H9 (cell line): ENCODE data around the gene PDHX. TPM values are rescaled to one million over a fixed set of nuclear protein-coding genes. Genes with fewer than 3 reads are reported as not detected.

Experiments used
- DNase-seq: peaks from one replicate; pipeline ENCODE4 v3.0.0-alpha.2; 2017
- H2AFZ ChIP-seq: one replicate; pipeline ENCODE4 v1.6.1; 2013; ENCODE audit warnings: mild to moderate bottlenecking, low read length, control low read depth, moderate library complexity
- H2AK5ac ChIP-seq: 2 replicates; pipeline ENCODE4 v1.6.1; 2013; ENCODE audit warnings: low read length, control low read depth, mixed read lengths; ENCODE audit not compliant: insufficient read length
- H2BK120ac ChIP-seq: one replicate; pipeline ENCODE4 v1.6.1; 2013; ENCODE audit warnings: low read depth, mild to moderate bottlenecking, low read length, control low read depth, inconsistent platforms; ENCODE audit not compliant: poor library complexity, severe bottlenecking
- H2BK12ac ChIP-seq: 2 replicates; pipeline ENCODE4 v1.6.1; 2013; ENCODE audit warnings: low read length, control low read depth, mixed read lengths, low read depth; ENCODE audit not compliant: insufficient read length
- H2BK15ac ChIP-seq: 2 replicates; pipeline ENCODE4 v1.6.1; 2013; ENCODE audit warnings: low read depth, low read length, control low read depth
- H2BK20ac ChIP-seq: one replicate; pipeline ENCODE4 v1.6.1; 2013; ENCODE audit warnings: low read depth, mild to moderate bottlenecking, low read length, control low read depth, inconsistent platforms; ENCODE audit not compliant: poor library complexity, severe bottlenecking
- H2BK5ac ChIP-seq: 2 replicates; pipeline ENCODE4 v1.6.1; 2013; ENCODE audit warnings: low read length, control low read depth, mixed read lengths; ENCODE audit not compliant: insufficient read length
- H3K14ac ChIP-seq: 2 replicates; pipeline ENCODE4 v1.6.1; 2013; ENCODE audit warnings: low read length, control low read depth; ENCODE audit not compliant: insufficient read depth
- H3K18ac ChIP-seq: 2 replicates; pipeline ENCODE4 v1.6.1; 2013; ENCODE audit warnings: low read depth, mild to moderate bottlenecking, mixed read lengths, low read length, control low read depth; ENCODE audit not compliant: insufficient read length
- H3K23ac ChIP-seq: 2 replicates; pipeline ENCODE4 v1.6.1; 2013; ENCODE audit warnings: low read length, control low read depth, mixed read lengths, low read depth; ENCODE audit not compliant: insufficient read length
- H3K23me2 ChIP-seq: 2 replicates; pipeline ENCODE4 v1.6.1; 2013; ENCODE audit warnings: low read depth, mild to moderate bottlenecking, mixed read lengths, low read length, control low read depth; ENCODE audit not compliant: insufficient read length, poor library complexity, severe bottlenecking
- H3K27ac ChIP-seq: 2 replicates; pipeline ENCODE4 v1.5.1; 2013; ENCODE audit warnings: low read length, control low read depth, mixed read lengths, low read depth; ENCODE audit not compliant: insufficient read length
- H3K27me3 ChIP-seq: 2 replicates; pipeline ENCODE4 v1.6.1; 2013; ENCODE audit warnings: low read length, control low read depth, inconsistent platforms; ENCODE audit not compliant: insufficient read depth
- H3K4ac ChIP-seq: 2 replicates; pipeline ENCODE4 v1.6.1; 2013; ENCODE audit warnings: low read depth, mild to moderate bottlenecking, control low read depth, inconsistent platforms, low read length, moderate library complexity
- H3K4me1 ChIP-seq: 2 replicates; pipeline ENCODE4 v1.6.1; 2013; ENCODE audit warnings: low read length, control low read depth, inconsistent platforms; ENCODE audit not compliant: insufficient read depth
- H3K4me2 ChIP-seq: 2 replicates; pipeline ENCODE4 v1.6.1; 2013; ENCODE audit warnings: low read length, control low read depth, mixed read lengths; ENCODE audit not compliant: insufficient read length, insufficient read depth
- H3K56ac ChIP-seq: 2 replicates; pipeline ENCODE4 v1.6.1; 2013; ENCODE audit warnings: low read depth, mild to moderate bottlenecking, mixed read lengths, low read length, control low read depth; ENCODE audit not compliant: insufficient read length
- H3K79me1 ChIP-seq: 2 replicates; pipeline ENCODE4 v1.6.1; 2013; ENCODE audit warnings: low read depth, mild to moderate bottlenecking, moderate library complexity, low read length, control low read depth, inconsistent platforms; ENCODE audit not compliant: insufficient read depth, poor library complexity, severe bottlenecking
- H3K79me2 ChIP-seq: 2 replicates; pipeline ENCODE4 v1.6.1; 2013; ENCODE audit warnings: low read length, control low read depth, inconsistent platforms; ENCODE audit not compliant: insufficient read depth
- H3K9ac ChIP-seq: 2 replicates; pipeline ENCODE4 v1.6.1; 2013; ENCODE audit warnings: low read length, control low read depth, mixed read lengths; ENCODE audit not compliant: insufficient read length; ENCODE audit errors: extremely low read depth
- H3K9me3 ChIP-seq: one replicate; pipeline ENCODE4 v1.6.1; 2013; ENCODE audit warnings: low read depth, low read length, inconsistent platforms; ENCODE audit not compliant: control insufficient read depth
- H3T11ph ChIP-seq: one replicate; pipeline ENCODE4 v1.6.1; 2013; ENCODE audit warnings: mild to moderate bottlenecking, low read length, control low read depth, inconsistent platforms
- H4K20me1 ChIP-seq: one replicate; pipeline ENCODE4 v1.6.1; 2013; ENCODE audit not compliant: control insufficient read depth, insufficient read length, insufficient read depth
- H4K5ac ChIP-seq: 2 replicates; pipeline ENCODE4 v1.6.1; 2013; ENCODE audit warnings: low read depth, mild to moderate bottlenecking, mixed read lengths, low read length, control low read depth; ENCODE audit not compliant: insufficient read length
- H4K8ac ChIP-seq: replicated peaks from 2 replicates; pipeline ENCODE4 v1.6.1; 2013; ENCODE audit warnings: low read length, control low read depth, mixed read lengths, low read depth; ENCODE audit not compliant: insufficient read length
- H4K91ac ChIP-seq: 2 replicates; pipeline ENCODE4 v1.6.1; 2013; ENCODE audit warnings: low read depth, mild to moderate bottlenecking, moderate library complexity, mixed read lengths, low read length, control low read depth; ENCODE audit not compliant: insufficient read length
- H3K27ac Mint-ChIP-seq, 3 experiments: 2 replicates in 2 of 3; 3 replicates in 1 of 3; pipeline ENCODE4 v1.8.0; 2020 to 2021; ENCODE audit warnings: mixed read lengths in 3 of 3, mild to moderate bottlenecking in 1 of 3, moderate library complexity in 1 of 3
- H3K27me3 Mint-ChIP-seq: 2 replicates; pipeline ENCODE4 v1.8.0; 2021; ENCODE audit warnings: low read depth, mild to moderate bottlenecking, moderate library complexity, mixed read lengths
- H3K36me3 Mint-ChIP-seq, 3 experiments: 2 replicates in 2 of 3; 3 replicates in 1 of 3; pipeline ENCODE4 v1.8.0; 2020 to 2021; ENCODE audit warnings: low read depth in 3 of 3, mixed read lengths in 3 of 3; ENCODE audit not compliant: insufficient read depth in 1 of 3
- H3K4me1 Mint-ChIP-seq, 2 experiments: 2 replicates each; pipeline ENCODE4 v1.8.0; 2020; ENCODE audit warnings: mixed read lengths in 2 of 2
- H3K4me3 Mint-ChIP-seq, 2 experiments: 2 replicates in 1 of 2; 3 replicates in 1 of 2; pipeline ENCODE4 v1.8.0; 2020 to 2021; ENCODE audit warnings: mild to moderate bottlenecking in 2 of 2, mixed read lengths in 2 of 2, moderate library complexity in 1 of 2
- H3K9me3 Mint-ChIP-seq, 2 experiments: 2 replicates in 1 of 2; 3 replicates in 1 of 2; pipeline ENCODE4 v1.8.0; 2020; ENCODE audit warnings: mild to moderate bottlenecking in 2 of 2, mixed read lengths in 2 of 2, moderate library complexity in 1 of 2
- WGBS: extraction: QIAGEN DNeasy Blood & Tissue Kit; methylation state at CpG from one replicate; pipeline ENCODE4 v1.1.7; 2013; ENCODE audit warnings: missing lambda C conversion rate, low lambda C conversion rate, mixed read lengths; ENCODE audit not compliant: insufficient read length; ENCODE audit errors: extremely low coverage; 5-methylcytosine and 5-hydroxymethylcytosine counted together
- total RNA-seq: library from RNA; stranded (reverse); gene quantifications from 2 replicates; pipeline ENCODE4 v1.2.1, GENCODE V29; 2021
- TF ChIP-seq, protein P1 (sequence below): fragments of 200-600 bp; sonication (generic); conservative IDR thresholded peaks from 3 replicates; pipeline ENCODE4 v1.8.0; 2021; ENCODE audit warnings: antibody characterized with exemption, mild to moderate bottlenecking

Gene PDHX
- total RNA-seq, 1 experiment from 2014 or later = 40.1 TPM

DNA sequence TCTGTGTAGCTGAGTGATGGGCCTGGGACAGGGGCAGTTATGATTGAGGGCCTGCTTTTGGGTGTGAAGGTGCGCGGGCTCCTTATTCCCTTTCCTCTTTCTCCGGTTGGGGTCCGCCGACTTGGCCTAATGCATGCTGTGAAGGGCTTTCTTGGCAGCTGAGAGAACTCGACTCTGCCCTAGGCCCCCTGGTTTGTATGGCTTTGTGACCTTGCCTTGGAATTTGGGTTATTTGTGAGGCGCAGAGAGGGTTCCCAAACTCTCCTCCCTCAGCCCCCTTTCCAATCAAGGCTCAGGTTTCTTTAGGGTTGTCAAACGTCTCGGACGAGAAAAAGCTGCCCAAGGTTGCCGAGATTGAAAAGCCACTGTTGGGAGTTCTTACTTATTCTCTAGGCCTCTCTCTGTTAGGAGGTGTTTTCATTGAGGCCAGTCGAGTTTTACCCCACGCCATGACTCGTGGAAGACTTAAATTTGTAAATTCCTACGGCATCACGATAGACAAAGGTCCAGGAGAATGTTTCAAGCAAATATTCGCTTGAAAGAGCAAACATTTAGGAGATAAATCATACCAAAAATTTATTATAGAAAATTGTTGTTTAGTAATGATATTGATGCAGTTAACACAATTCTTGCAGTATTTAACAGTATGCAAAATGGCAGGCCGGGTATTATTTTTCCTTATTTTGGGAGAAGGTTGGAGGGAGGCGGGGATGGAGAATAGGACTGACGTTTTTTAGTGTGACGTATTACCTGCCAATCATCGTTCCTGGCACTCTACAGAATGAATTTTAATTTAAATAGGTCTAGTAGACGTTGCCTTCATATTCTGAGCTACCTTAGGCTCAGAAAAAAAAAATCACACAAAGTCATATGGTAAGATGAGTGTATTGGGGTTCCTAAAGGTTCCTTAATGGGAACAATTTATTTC lies 689 bp downstream of the PDHX start:
- Histone ChIP-seq H4K8ac (no peak overlapping the region), H3K9ac (peak overlapping the region; percentile 90), H4K91ac (no peak overlapping the region), H2BK5ac (no peak overlapping the region), H3K4me1 (no peaks in the 10 kb centered on the region; the same call in 1 of the 2 replicates), H3K23ac (no peak overlapping the region), H3K18ac (peak overlapping the region; percentile 81), H2AK5ac (no peak overlapping the region), H3K27ac (no peak overlapping the region), H2AFZ (no peak overlapping the region), H4K5ac (no peak overlapping the region), H3K56ac (no peak overlapping the region), H3K79me2 (peaks cover 17% of the 10 kb centered on the region; the same call in 1 of the 2 replicates), H3K4ac (no peak overlapping the region), H2BK120ac (no peak overlapping the region), H3K27me3 (no peaks in the 10 kb centered on the region), H3K14ac (peak overlapping the region; percentile 94; the same call in 1 of the 2 replicates), H2BK20ac (no peak overlapping the region), H2BK12ac (no peak overlapping the region), H3T11ph (no peak overlapping the region), H3K4me2 (peak overlapping the region; percentile 70), H4K20me1 (no peaks in the 10 kb centered on the region), H2BK15ac (no peak overlapping the region), H3K9me3 (no peaks in the 10 kb centered on the region), H3K23me2 (no peaks in the 10 kb centered on the region), H3K79me1 (no peaks in the 10 kb centered on the region)
- Mint-ChIP-seq H3K36me3 (peaks cover 16 to 25% (median 17%) of the 10 kb centered on the region in 3 experiments; a peak in 6 of 7 replicates), H3K27me3 (no peaks in the 10 kb centered on the region), H3K9me3 (peaks cover 0 to 2% of the 10 kb centered on the region in 2 experiments; a peak in 1 of 5 replicates), H3K27ac (peak overlapping the region; percentile 98 to 100 (median 99)), H3K4me3 (peak overlapping the region; percentile 95 to 98), H3K4me1 (peaks cover 20 to 21% of the 10 kb centered on the region in 2 experiments)
- WGBS = no CpG with 5 or more reads among the region's 23 CpGs
- TF ChIP-seq, protein P1, sequence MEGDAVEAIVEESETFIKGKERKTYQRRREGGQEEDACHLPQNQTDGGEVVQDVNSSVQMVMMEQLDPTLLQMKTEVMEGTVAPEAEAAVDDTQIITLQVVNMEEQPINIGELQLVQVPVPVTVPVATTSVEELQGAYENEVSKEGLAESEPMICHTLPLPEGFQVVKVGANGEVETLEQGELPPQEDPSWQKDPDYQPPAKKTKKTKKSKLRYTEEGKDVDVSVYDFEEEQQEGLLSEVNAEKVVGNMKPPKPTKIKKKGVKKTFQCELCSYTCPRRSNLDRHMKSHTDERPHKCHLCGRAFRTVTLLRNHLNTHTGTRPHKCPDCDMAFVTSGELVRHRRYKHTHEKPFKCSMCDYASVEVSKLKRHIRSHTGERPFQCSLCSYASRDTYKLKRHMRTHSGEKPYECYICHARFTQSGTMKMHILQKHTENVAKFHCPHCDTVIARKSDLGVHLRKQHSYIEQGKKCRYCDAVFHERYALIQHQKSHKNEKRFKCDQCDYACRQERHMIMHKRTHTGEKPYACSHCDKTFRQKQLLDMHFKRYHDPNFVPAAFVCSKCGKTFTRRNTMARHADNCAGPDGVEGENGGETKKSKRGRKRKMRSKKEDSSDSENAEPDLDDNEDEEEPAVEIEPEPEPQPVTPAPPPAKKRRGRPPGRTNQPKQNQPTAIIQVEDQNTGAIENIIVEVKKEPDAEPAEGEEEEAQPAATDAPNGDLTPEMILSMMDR = no peak
- no peak for DNase-seq
